Keratinocyte (primary cell): Measurements from ENCODE around the gene TRMT112. TPM values are rescaled to one million over a fixed set of nuclear protein-coding genes. Genes with fewer than 3 reads are reported as not detected.

Experiments
- DNase-seq: peaks from one replicate; pipeline ENCODE4 v3.0.0-alpha.2; 2011; ENCODE audit warnings: low read depth, missing footprints, low spot score
- FAIRE-seq: peaks from 2 replicates; lab custom pipeline; 2011; peaks lifted over from hg19 to GRCh38; lab: Jason Lieb, UNC
- H2AFZ ChIP-seq: 2 replicates; pipeline ENCODE4 v1.6.0; 2012; ENCODE audit warnings: low read length, control low read depth, inconsistent platforms; ENCODE audit not compliant: control insufficient read depth
- H3K27ac ChIP-seq: 2 replicates; pipeline ENCODE4 v1.5.1; 2011; ENCODE audit warnings: low read length; ENCODE audit not compliant: control insufficient read depth, insufficient read depth
- H3K27me3 ChIP-seq: 3 replicates; pipeline ENCODE4 v1.6.0; 2011; ENCODE audit warnings: low read length; ENCODE audit not compliant: control insufficient read depth, insufficient read depth; ENCODE audit errors: extremely low read depth
- H3K36me3 ChIP-seq, 2 experiments: 2 replicates in 1 of 2; 3 replicates in 1 of 2; pipeline ENCODE4 v1.5.1; 2011; ENCODE audit warnings: low read length in 2 of 2, mild to moderate bottlenecking in 1 of 2; ENCODE audit not compliant: control insufficient read depth in 2 of 2, insufficient read depth in 2 of 2; ENCODE audit errors: extremely low read depth in 1 of 2
- H3K4me1 ChIP-seq: 3 replicates; pipeline ENCODE4 v1.5.1; 2011; ENCODE audit warnings: low read length; ENCODE audit not compliant: control insufficient read depth, insufficient read depth; ENCODE audit errors: extremely low read depth
- H3K4me2 ChIP-seq: 3 replicates; pipeline ENCODE4 v1.6.0; 2011; ENCODE audit warnings: low read depth, low read length; ENCODE audit not compliant: control insufficient read depth, insufficient read depth; ENCODE audit errors: extremely low read depth
- H3K4me3 ChIP-seq, 3 experiments: fragments of 200-600 bp in 1 of 3; sonication (generic) in 1 of 3; 2 replicates in 2 of 3; 3 replicates in 1 of 3; pipeline ENCODE4 v1.5.1; 2011 to 2016; ENCODE audit warnings: low read length in 3 of 3, mild to moderate bottlenecking in 3 of 3, control low read depth in 2 of 3, inconsistent platforms in 1 of 3, low read depth in 1 of 3, mixed read lengths in 1 of 3, mixed run types in 1 of 3, moderate library complexity in 1 of 3; ENCODE audit not compliant: control insufficient read depth in 2 of 3, insufficient read depth in 2 of 3; ENCODE audit errors: extremely low read depth in 1 of 3
- H3K79me2 ChIP-seq: 2 replicates; pipeline ENCODE4 v1.6.0; 2012; ENCODE audit warnings: low read length; ENCODE audit not compliant: control insufficient read depth, insufficient read depth
- H3K9ac ChIP-seq: 3 replicates; pipeline ENCODE4 v1.6.0; 2011; ENCODE audit warnings: low read length; ENCODE audit not compliant: control insufficient read depth, insufficient read depth; ENCODE audit errors: extremely low read depth
- H3K9me1 ChIP-seq: 3 replicates; pipeline ENCODE4 v1.6.0; 2011; ENCODE audit warnings: low read length; ENCODE audit not compliant: control insufficient read depth, insufficient read depth; ENCODE audit errors: extremely low read depth
- H3K9me3 ChIP-seq: 2 replicates; pipeline ENCODE4 v1.5.1; 2012; ENCODE audit warnings: low read depth, low read length; ENCODE audit not compliant: control insufficient read depth
- H4K20me1 ChIP-seq: 3 replicates; pipeline ENCODE4 v1.6.0; 2011; ENCODE audit warnings: low read length; ENCODE audit not compliant: control insufficient read depth, insufficient read depth; ENCODE audit errors: extremely low read depth
- EZH2 ChIP-seq: IDR thresholded peaks from one replicate; pipeline ENCODE4 v1.6.1; 2012; ENCODE audit warnings: inconsistent platforms, mild to moderate bottlenecking, low read length, moderate library complexity
- dilution Hi-C: fragments of 300-500 bp; cut with MboI; formaldehyde crosslinking; loops from one replicate; pipeline ENCODE4 v1.7.0; 2020; ENCODE audit warnings: low sequenced_read_pairs; ENCODE audit not compliant: extremely low pct_ligation_motif_present
- polyA plus RNA-seq, 5 experiments: library from polyadenylated mRNA; depleted of rRNA in 3 of 5; stranded (reverse) in 3 of 5; stranded (forward) in 1 of 5; unstranded in 1 of 5; fragments of >200 nt; gene quantifications; 1 replicate in 1 of 5; 2 replicates in 3 of 5; 3 replicates in 1 of 5; pipeline versions ENCODE4 v1.2.1 to v1.2.3, GENCODE V29; 2011 to 2012; ENCODE audit warnings: missing spikeins in 2 of 5, low read depth in 1 of 5, low replicate concordance in 1 of 5
- TF ChIP-seq, protein P1 (sequence below), 3 experiments: IDR thresholded peaks in 1 of 3; conservative IDR thresholded peaks in 1 of 3; optimal IDR thresholded peaks in 1 of 3; 2 replicates in 2 of 3; 3 replicates in 1 of 3; pipeline versions ENCODE3 to v1.5.1; 2011; ENCODE audit warnings: low read length in 3 of 3, mild to moderate bottlenecking in 3 of 3, moderate library complexity in 2 of 3, control low read depth in 1 of 3, inconsistent platforms in 1 of 3; ENCODE audit not compliant: insufficient read depth in 2 of 3; ENCODE audit errors: extremely low read depth in 1 of 3

The TRMT112 gene
- polyA plus RNA-seq, 1 donor (not counting 4 experiments of a cell fraction or from before 2014, with no cell fraction given): 408 TPM

GRCh38 chr11:64284048-64284961 lies 33.1 kb downstream of the TRMT112 start, which contains the start of gene BAD:
Gene BAD, minus strand, starts transcription at chr11:64284665. Its CDS starts 297 bp downstream, at chr11:64284368.
- H3K36me3 ChIP-seq: peaks cover 8 to 10% of the 10 kb centered on the region in 2 experiments

GRCh38 chr11:64283092-64283491 lies 34.3 kb downstream of the TRMT112 start:
- DNase-seq: no peak
- Histone ChIP-seq H3K9me1 (no peaks in the 10 kb centered on the region), H3K36me3 (peaks cover 12 to 19% of the 10 kb centered on the region in 2 experiments), H3K4me3 (peak overlapping the region in 2 of 3 experiments; percentile 86 to 91), H3K4me1 (peaks cover 11% of the 10 kb centered on the region), H3K4me2 (peak overlapping the region; percentile 98), H3K9ac (peak overlapping the region; percentile 35), H3K9me3 (no peaks in the 10 kb centered on the region), H3K79me2 (peaks cover 13% of the 10 kb centered on the region), H3K27me3 (no peaks in the 10 kb centered on the region), H3K27ac (no peak overlapping the region), H4K20me1 (no peaks in the 10 kb centered on the region), H2AFZ (no peak overlapping the region)
- no peak for FAIRE-seq
- dilution Hi-C loops: no loop called here
- TF ChIP-seq EZH2: no peak
- TF ChIP-seq, protein P1, sequence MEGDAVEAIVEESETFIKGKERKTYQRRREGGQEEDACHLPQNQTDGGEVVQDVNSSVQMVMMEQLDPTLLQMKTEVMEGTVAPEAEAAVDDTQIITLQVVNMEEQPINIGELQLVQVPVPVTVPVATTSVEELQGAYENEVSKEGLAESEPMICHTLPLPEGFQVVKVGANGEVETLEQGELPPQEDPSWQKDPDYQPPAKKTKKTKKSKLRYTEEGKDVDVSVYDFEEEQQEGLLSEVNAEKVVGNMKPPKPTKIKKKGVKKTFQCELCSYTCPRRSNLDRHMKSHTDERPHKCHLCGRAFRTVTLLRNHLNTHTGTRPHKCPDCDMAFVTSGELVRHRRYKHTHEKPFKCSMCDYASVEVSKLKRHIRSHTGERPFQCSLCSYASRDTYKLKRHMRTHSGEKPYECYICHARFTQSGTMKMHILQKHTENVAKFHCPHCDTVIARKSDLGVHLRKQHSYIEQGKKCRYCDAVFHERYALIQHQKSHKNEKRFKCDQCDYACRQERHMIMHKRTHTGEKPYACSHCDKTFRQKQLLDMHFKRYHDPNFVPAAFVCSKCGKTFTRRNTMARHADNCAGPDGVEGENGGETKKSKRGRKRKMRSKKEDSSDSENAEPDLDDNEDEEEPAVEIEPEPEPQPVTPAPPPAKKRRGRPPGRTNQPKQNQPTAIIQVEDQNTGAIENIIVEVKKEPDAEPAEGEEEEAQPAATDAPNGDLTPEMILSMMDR (optimal IDR thresholded peaks at IDR 0.05 in 1 of 3, IDR thresholded peaks at IDR 0.05 in 1 of 3, conservative IDR thresholded peaks at IDR 0.05 in 1 of 3; ENCODE audit: extremely low read depth in 1 of 3, insufficient read depth in 2 of 3, low read length in 3 of 3): no peak

More at GRCh38 chr11:64284048-64284961, 33.1 kb downstream of the TRMT112 start, which contains the start of gene BAD:
- peak within 1 kb of the TSS; percentile 92 for H3K27ac ChIP-seq
- peak within 1 kb of the TSS; percentile 72 to 92 (median 91) for H3K4me3 ChIP-seq
- peaks cover 11% of the 10 kb centered on the region for H3K79me2 ChIP-seq
- peak within 1 kb of the TSS; percentile 73 for H2AFZ ChIP-seq
- H3K9ac ChIP-seq: peak within 1 kb of the TSS; percentile 92
- FAIRE-seq (peak; percentile 55), DNase-seq (no peak)
- H3K27me3 ChIP-seq: no peaks in the 10 kb centered on the region
- dilution Hi-C loops: no loop called here
- H4K20me1 ChIP-seq: no peaks in the 10 kb centered on the region
- no peaks in the 10 kb centered on the region for H3K9me3 ChIP-seq
- TF ChIP-seq, protein P1 (optimal IDR thresholded peaks at IDR 0.05 in 1 of 3, IDR thresholded peaks at IDR 0.05 in 1 of 3, conservative IDR thresholded peaks at IDR 0.05 in 1 of 3; ENCODE audit: extremely low read depth in 1 of 3, insufficient read depth in 2 of 3, low read length in 3 of 3): no peak
- TF ChIP-seq EZH2: no peak
- no peaks in the 10 kb centered on the region for H3K9me1 ChIP-seq
- H3K4me1 ChIP-seq: peaks cover 11% of the 10 kb centered on the region
- H3K4me2 ChIP-seq: peak within 1 kb of the TSS; percentile 98
